ENCODE results near the gene DNMT1. TPM values are rescaled to one million over a fixed set of nuclear protein-coding genes. Genes with fewer than 3 reads are reported as not detected.
"Not testable (repeated sequence)": the region's sequence is repeated elsewhere in the genome, so short reads cannot be mapped to it uniquely, and the experiment has no call there.

Gene DNMT1
- polyA plus RNA-seq (ENCODE audit: insufficient read length in 4 of 4) = 100 to 1,000 TPM in 3 of 4 donors, 10 to 100 TPM in 1; 89.1 to 111 (median 105) TPM

DNA sequence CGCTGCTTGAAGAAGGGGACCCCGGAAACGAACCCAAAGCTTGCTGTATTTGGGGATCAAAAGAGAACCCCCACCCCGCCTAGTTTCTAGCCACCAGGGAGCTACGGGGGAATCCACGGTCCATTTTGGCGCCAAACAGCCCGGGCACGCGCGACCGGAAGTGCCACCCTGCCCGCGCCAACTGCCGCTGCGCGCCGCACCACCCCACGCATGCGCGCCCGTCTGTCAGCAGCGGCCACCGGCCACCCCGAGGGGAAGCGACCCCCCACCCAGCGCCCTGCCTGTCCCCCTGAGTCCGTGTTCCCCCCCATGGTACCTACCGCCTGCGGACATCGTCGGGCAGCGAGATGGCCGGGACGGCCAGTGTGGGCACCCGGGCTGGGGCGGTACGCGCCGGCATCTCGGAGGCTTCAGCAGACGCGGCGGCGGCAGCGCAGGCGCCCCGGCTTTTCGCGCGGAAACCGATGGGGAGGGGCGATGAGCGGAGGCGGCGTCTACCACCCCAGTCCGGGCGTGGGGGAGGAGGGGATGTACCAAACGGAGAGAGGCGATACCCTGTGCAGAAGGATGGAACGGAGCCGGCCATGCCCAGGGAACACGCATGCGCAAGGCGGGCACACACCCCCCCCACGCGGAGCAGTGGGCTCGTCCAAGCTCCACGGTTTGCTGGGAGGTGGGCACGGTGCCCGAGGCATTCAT, at the start of gene DNMT1:
DNMT1 (minus strand) TSS at position 454 of the 699 bp plus-strand sequence; CDS start at position 400, 54 bp downstream.
- DNase-seq (ENCODE audit: low read depth in 4 of 4, low spot score in 3 of 4) = peak; percentile 87 to 91 (median 88)

DNA sequence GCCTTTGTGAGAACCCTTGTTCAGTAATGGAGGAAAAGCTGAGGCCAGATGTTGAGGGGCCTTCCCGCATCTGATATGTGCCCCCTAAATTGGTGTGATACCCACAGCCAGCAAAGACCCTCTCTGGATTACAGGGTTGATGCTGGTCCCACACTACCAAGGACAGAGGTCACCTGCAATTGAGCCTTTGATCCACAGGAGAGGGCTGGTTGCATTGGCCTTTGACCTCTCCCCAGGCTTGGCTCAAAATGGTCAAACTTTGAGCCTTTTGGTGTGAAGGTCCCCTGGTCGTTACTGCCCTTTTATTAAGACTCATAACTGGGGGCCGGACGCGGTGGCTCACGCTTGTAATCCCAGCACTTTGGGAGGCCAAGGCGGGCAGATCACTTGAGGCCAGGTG, 48.9 kb upstream of the DNMT1 start:
- DNase-seq (ENCODE audit: low read depth in 4 of 4, low spot score in 3 of 4) = no peak

DNA sequence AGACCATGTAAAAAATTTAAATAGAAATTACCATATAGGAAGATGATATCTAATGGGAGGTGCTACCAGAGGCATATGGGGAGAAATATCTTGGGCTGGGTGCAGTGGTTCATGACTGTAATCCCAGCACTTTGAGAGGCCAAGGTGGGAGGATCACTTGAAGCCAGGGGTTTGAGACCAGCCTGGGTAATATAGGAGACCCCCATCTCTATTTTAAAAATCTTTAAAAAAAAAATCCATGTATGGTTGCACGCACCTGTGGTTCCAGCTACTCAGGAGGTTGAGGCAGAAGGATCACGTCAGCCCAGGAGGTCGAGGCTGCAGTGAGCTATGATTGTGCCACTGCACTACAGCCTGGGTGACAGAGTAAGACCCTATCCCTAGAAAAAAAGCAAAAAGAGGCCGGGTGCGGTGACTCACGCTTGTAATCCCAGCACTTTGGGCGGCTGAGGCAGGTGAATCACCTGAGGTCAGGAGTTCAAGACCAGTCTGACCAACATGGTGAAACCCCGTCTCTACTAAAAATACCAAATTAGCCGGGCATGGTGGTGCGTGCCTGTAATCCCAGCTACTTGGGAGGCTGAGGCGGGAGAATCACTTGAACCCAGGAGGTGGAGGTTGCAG, 47.2 kb upstream of the DNMT1 start:
- DNase-seq (ENCODE audit: low read depth in 4 of 4, low spot score in 3 of 4) = not testable (repeated sequence)

- no peak for DNase-seq (ENCODE audit: low read depth in 4 of 4, low spot score in 3 of 4)
These were observed 43.5 kb upstream of the DNMT1 start for GRCh38 chr19:10238172-10238783.

DNA sequence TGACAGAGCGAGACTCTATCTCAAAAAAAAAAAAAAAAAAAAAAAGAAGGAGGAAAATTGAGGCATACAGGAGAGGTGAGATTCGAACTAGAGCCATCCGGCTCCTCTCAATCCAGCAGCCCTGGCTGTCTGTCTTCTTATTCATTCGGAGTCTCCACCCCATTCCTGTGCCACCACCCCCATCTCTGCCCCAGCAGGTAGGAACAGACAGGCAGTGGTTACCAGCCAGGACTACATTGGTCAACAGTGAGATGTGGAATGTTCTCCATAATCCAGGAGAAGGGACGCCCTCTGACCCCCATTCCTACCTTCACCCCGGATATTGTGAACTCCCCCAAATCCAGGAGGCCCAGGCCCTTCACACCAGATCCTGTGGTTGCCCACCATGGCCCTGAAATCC, 42.9 kb upstream of the DNMT1 start:
- no peak for DNase-seq (ENCODE audit: low read depth in 4 of 4, low spot score in 3 of 4)

- not testable (repeated sequence) for DNase-seq (ENCODE audit: low read depth in 4 of 4, low spot score in 3 of 4)
These were observed 40.7 kb upstream of the DNMT1 start for GRCh38 chr19:10235409-10235808.

DNA sequence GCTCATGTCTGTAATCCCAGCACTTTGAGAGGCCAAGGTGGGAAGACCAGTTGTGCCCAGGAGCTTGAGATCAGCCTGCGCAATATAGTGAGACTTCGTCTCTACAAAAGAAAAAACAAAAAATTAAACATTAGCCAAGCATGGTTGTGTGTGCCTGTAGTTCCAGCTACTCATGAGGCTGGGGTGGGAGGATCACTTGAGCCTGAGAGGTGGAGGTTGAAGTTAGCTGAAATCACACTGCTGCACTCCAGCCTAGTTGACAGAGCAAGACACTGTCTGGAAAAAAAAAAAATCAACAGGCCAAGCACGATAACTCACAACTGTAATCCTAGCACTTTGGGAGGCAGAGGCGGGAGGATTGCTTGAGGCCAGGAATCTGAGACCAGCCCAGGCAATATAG, 40.2 kb upstream of the DNMT1 start:
- no peak for DNase-seq (ENCODE audit: low read depth in 4 of 4, low spot score in 3 of 4)

DNA sequence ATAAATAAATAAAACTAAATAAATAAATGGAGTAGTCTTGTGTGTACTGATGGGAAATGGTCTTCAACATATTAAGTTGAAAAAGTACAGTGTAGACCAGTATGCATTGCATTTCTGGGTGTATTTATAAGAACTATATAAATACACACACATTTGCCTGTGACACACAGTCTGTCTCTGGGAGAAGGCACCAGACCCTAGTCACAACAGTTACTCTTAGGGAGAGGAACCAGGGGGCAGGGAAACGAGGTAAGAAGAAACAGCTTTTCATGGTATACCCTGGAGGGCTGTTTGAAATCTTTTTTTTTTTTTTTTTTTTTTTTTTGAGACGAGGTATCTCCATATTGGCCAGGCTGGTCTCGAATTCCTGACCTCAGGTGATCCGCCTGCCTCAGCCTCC, 39.2 kb upstream of the DNMT1 start:
- DNase-seq (ENCODE audit: low read depth in 4 of 4, low spot score in 3 of 4) = no peak

GRCh38 chr19:10231612-10232228, 37.0 kb upstream of the DNMT1 start:
- no peak for DNase-seq (ENCODE audit: low read depth in 4 of 4, low spot score in 3 of 4)

- peak in 2 of 4 donors; percentile 65 to 74 for DNase-seq (ENCODE audit: low read depth in 4 of 4, low spot score in 3 of 4)
These were observed 36.3 kb upstream of the DNMT1 start, which contains the start of gene S1PR2 for GRCh38 chr19:10230861-10231611. Gene S1PR2 (minus strand): TSS chr19:10231331. CDS start chr19:10224905, 6,426 bp downstream.

DNA sequence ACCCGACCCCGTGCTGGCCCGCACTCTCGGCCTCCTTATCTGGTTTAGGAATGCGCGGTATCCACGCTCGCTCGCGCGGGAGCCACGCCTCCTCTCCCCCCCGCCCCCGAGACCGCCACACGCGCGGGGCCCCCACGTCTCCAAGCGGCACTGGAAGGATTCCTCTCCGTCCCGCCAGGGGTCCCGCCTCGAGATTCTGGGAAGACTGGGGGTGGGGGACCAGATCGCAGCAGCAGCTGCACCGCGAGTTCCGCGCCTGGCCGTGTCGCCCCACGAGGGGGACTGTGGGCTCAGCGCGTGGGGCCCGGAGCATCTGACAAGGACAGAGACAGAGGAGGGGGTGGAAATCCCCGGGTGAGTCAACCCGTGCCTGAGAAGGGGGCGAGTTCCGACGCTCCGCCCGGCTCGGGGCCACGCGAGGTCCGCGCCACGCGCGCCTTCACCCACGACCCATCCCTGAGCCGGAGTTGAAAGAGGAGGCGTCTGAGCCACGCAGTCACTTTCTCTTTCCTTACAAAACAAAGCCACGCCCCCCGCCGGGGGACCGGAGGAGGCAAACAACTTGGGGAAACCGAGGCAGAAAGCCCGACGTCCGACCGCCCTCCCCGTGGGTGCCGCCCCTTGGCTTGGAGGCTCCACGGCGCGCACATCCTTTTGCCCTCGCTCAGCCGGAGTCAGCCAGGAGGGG, 35.6 kb upstream of the DNMT1 start:
- no peak for DNase-seq (ENCODE audit: low read depth in 4 of 4, low spot score in 3 of 4)

GRCh38 chr19:10228920-10229319, 34.2 kb upstream of the DNMT1 start:
- no peak for DNase-seq (ENCODE audit: low read depth in 4 of 4, low spot score in 3 of 4)

- DNase-seq (ENCODE audit: low read depth in 4 of 4, low spot score in 3 of 4) = no peak
These were observed 33.6 kb upstream of the DNMT1 start for GRCh38 chr19:10228393-10228792.

- peak in 2 of 4 donors; percentile 61 to 64 for DNase-seq (ENCODE audit: low read depth in 4 of 4, low spot score in 3 of 4)
These were observed 32.5 kb upstream of the DNMT1 start for GRCh38 chr19:10227026-10227971.

GRCh38 chr19:10226376-10227025, 31.7 kb upstream of the DNMT1 start:
- peak; percentile 66 to 77 (median 69) for DNase-seq (ENCODE audit: low read depth in 4 of 4, low spot score in 3 of 4)

- DNase-seq (ENCODE audit: low read depth in 4 of 4, low spot score in 3 of 4) = no peak
These were observed 31.2 kb upstream of the DNMT1 start for GRCh38 chr19:10226021-10226375.

DNA sequence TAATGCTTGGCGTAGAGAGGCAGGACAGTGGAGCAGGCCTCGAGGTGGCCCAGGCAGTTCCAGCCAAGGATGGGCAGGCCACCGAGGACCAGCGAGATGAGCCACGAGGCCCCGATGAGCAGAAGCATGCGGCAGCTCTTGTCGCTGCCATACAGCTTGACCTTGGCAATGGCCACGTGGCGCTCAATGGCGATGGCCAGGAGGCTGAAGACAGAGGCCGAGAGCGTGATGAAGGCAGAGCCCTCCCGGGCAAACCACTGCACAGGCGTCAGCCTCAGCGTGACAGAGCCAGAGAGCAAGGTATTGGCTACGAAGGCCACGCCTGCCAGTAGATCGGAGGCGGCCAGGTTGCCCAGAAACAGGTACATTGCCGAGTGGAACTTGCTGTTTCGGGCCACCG, 29.6 kb upstream of the DNMT1 start:
- DNase-seq (ENCODE audit: low read depth in 4 of 4, low spot score in 3 of 4) = no peak

DNA sequence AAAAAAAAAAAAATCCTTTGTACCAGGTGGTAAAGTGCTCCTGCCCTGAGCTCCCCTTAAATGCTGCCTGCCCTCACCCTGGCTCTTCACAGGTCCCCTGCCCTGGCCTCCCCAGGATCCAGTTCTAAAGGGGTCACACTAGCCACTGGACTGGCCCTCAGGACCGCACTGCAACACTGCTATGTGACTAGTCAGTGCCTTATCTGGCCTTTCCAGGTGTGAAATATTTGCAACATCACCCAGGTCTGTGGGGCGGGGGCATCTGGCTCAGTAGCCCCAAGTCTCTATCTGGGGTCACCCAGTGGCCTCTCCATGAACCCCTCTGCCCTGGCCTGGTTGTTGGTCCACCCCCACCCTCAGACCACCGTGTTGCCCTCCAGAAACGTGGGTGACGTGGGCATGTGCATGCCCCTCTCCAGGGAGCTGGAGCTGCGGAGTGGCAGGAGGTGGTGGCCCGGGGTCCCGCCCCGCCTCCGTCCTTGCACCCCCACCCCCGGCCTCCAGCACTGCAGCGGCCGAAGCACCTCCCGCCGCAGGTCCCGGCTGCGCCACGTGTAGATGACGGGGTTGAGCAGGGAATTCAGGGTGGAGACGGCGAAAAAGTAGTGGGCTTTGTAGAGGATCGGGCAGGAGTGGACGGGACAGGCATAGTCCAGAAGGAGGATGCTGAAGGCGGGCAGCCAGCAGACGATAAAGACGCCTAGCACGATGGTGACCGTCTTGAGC, 28.9 kb upstream of the DNMT1 start:
- no peak for DNase-seq (ENCODE audit: low read depth in 4 of 4, low spot score in 3 of 4)
